GM19328 (cell line): Measurements from ENCODE around the gene PXDN.
"Not testable (repeated sequence)": the region's sequence is repeated elsewhere in the genome, so short reads cannot be mapped to it uniquely, and the experiment has no call there.

Experiments used
- ATAC-seq: cut with Tn5 transposase; IDR thresholded peaks from one replicate; pipeline ENCODE4 v1.9.1; 2021; ENCODE audit warnings: mild to moderate bottlenecking, moderate library complexity; ENCODE audit not compliant: unreplicated experiment

The PXDN gene

DNA sequence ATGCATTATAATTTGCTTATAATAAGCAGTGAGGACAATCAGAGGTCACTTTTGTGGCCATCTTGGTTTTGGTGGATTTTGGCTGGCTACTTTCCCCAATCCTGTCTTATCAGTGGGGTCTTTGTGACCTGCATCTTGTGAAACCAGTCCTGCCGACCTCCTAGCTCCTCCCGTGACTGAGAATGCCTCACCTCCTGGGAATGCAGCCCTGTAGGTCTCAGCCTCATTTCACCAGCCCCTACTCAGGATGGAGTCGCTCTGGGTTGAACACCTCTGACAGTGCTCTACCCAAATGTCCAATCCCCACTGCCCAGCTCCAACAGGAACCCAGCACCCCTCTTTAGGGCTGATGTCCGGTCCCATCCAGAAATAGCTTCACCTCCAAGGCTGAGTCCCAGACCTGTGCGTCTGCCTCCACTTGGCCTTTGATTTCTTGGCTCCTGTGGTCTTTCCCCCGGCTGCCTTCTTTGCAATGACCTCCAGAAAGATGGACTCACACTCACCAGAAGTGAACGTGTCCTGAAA is 31.3 kb upstream of the PXDN start:
- no peak for ATAC-seq

DNA sequence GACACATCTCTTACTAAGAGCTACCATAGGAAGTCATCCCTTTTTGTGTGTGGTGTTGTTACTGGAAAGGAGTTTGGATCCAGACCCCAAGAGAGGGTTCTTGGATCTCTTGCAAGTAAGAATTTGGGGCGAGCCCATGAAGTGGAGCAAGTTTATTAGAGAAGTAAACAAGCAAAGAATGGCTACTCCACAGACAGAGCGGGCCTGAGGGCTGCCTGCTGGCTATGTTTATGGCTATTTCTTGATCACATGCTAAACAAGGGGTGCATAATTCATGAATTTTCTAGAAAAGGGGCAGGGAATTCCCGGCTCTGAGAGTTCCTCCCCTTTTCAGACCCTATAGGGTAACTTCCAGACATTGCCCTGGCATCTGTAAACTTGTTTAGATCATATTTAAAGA is 30.6 kb upstream of the PXDN start:
- no peak for ATAC-seq

DNA sequence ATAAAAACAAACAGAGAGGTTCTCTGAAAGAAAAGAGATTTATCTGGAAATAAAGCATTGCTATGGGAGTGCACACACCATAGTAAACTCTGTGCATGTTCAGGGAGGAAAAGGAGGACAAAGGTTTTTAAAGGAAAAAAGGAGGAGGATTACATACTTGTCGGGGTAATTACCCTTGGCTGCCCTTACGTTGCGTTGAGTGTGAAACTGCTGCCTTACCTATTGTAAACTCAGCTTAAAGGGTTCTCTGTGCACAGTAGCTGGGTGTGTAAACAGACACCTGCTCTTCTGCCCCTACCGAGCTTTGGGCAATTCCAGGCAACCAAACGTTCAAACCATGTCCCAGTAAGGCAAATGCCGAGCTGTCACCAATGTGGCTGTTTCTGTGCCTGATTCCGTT is 29.6 kb upstream of the PXDN start:
- no peak for ATAC-seq

DNA sequence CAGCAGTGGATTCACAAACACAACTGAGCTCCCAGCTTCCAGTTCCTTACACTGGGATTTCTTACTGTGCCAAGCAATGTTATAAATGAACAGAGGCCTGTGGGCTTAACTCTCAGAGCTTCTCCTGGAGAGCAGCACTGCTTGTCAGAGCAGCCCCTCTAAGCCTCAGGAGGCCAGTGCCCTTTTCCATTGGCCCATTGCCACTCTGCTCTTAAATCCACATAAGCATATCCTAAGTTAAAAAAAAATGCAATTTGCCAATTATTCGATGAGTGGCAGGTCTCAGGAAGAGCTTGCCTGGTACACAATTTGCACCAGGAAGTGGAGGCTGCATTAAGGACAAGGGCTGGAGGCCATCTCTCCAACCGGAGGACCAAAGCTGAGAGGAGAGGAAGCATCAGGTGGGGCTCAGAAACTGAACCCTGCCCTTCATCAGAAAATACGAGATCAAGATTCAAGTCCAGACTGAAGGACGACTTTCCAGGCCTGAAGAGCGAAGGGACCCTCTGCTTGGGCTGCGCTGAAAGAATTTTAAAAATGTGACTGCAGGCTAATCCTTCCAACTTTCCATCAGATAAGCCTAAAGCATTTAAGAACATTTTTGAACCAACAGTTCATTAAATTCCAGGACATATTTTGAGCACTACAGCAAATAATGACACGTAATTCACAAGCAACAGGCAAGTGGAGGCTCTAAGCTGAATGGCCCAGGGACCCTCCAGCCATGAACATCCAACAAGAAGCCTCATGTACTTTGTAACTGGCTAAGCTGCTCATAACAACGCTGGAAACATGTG is 28.4 kb upstream of the PXDN start:
- ATAC-seq = no peak

DNA sequence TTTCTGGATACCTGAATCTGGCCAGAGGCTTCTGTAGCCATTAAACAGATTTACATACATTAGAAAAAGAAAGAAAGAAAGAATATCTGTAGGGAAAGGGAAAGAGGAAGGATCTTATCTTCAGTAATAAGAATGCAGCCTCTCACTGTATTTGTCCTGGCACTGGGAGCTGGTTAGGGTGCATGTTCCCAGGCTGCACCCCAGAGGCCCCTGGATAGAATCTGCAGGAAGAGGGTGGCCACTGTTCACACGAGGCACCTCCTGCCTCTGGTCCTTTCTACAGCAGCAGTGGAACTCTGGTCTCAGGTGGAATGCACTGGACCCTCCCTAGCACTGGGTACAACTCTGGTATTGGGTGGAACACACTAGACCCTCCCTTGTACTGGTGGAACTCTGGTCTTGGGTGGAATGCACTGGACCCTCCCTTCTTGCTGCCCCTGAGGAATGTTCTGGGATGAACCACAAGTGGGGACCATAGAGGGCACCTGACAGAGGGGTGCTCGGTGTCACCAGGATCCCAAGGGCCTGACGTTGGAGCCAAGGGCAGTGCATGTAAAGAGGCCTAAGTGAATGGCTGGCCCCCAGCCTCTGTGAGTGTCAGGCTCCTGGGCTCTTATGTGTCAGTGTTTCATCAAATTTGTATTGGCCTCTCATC is 27.4 kb upstream of the PXDN start:
- no peak for ATAC-seq

DNA sequence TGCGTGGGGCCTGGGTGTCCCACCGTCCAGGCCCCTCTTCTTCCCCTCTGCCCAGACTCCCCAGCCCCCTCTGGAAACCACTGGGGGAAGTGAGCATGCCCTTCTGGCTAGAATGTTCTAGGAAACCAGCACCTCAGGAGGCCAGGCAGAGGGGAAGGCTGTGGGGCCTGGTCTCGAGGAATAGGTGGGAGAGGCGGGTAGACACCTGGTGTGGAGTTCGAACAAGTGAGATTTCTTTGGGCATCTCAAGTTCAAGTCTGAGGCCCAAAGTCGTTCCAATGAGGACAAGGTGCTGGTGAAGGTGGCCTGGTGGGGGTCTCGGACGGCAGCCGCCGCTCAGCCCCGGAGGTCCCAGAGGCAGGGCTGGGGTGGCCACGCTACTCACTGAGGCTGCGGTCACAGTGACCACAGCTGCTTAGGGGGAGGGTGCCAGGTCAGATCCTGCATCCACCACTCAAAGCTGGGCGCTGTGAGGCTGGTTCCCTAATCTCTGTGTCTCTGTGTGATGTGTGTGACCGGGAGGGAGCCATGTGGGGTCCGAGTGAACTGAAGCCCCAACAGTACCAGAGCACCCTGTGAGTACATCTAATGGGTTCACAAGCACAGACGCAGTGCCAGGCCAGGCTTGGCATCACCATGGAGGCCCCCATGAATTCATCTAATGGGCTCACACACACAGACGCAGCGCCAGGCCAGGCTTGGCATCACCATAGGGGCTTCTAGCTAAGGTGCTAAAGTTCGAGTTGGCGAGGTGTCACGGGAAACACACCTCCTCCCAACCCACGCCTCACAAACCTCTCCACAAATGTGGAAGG is 26.5 kb upstream of the PXDN start:
- no peak for ATAC-seq

DNA sequence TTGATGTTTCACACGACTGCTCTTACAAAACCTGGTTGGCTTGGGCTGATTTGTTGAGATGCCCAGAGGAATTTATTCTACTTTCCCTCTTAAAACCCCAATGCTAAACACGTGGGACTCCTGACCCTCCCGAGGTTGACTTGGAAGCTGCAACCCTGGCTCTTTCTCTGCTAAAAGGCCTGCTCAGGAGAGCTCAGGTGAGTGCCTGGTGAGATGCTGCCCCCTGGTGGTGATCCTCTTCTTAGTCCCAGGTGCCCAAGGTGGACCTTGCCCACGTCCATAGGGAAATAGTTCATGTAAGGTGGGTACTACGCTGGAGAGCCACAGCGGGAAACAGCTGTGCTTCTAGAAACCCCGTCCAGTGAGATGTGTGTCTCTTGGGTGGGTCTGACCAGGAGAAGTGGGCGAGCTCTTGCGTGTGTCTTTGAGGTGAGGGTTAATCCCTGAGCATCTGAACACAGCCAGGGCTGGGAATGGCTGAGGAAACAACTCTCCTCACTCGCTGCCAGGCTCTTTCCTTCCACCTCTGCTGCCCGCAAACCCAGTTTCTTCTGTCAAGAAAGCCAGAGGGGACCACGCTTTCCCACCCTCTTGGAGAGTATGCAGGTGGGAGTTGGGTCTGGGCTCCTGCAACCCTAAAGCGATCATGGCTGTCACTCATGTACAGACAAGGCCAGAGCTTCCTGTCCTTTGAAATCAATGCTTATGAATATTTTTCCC is 25.5 kb upstream of the PXDN start:
- no peak for ATAC-seq

DNA sequence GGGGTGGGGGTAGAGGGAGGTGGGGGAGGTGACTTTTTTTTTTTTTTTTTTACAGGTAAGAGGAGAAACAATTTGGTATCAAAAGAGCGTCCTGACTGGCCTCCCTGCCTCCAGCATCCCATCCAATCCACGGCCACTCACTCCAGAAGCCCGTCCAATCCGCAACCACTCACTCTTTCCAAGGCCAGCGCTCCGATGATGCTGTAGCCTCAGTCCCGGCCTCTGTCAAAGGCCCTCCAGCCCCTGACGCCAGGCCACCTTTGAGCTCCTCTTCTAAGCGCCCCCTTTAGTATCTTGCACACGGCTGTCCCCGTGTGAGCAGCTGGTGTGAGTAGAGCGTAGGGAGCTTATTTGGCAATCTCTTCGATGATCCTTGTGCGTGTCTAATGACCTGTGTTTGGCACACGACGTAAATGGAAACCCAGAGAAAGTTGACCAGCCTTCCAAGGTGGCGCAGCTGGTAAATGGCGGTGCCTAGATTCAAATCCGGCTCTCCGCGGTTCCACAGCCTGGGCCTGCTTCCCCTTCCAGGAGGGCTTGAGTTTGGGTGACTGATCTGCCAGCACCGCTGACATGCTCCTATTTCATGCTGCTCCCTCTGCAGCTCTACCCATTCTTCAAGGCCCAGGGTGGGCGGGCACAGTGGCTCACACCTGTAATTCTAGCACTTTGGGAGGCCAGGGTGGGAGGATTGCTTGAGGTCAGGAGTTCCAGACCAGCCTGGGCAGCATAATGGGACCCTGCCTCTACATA is 23.8 kb upstream of the PXDN start:
- no peak for ATAC-seq

DNA sequence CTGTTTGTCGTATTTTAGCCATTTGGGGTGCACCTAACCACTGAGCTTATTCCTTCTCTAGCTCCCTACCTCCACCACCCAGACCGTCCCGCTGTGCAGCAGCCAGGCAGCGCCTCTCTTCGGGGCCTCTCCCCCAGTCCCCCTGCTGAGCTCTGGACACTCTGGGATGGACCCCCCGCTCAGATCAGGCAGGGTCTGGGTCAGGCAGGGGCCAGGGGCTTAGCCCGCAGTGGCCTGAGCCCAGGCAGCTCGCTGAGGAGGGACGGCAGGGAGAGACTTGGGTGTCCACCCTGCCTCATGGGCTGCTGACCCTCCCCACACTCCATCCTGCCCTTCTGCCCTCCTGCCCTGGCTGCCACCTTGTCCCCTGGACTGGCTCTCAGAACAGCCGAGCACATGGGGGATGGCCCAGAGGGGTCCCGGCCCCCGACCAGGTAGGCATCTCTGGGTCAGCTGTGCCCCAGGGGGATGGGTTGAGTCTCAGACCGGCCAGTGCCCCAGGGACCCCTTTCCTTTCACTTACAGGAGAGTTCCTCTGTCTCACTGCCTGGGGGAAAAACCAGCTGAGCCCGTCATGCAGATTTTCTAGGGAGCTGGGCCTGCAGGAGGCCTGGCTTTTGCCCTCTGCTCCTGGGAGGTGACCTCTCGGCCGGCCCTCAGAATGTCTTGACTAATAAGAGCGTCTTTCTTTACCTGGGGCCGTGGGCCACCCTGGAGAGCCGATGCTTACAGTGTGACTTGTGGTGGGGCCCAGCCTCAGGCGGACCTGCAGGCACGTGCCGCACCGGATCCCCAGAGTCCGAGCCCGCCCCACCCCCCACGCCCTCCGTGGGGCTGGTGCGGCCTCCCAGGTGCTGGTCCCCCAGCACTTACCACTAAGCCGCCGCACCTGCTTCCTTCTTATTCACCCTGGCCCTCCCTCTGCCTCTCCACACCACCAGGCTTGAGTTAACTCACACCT is 22.8 kb upstream of the PXDN start:
- ATAC-seq = no peak

DNA sequence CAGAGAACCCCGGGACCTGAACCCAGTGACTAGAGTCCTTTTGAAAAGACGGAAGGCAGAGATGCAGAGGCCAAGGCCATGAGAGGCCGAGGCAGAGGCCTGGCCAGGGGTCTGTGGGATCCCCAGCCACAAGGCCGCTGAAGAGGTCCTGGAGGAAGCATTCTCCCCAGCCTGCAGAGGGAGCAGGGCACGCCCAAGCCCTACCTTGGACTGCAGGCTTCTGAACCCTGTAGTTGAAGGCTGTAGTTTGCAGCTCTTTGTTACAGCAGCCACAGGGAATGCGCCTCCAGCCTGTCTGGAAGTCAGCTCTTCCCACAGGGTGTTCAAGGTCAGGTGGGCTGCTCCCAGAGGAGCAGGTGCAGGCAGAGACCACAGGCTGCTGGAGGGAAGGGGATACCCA is 22.1 kb upstream of the PXDN start:
- ATAC-seq = no peak

DNA sequence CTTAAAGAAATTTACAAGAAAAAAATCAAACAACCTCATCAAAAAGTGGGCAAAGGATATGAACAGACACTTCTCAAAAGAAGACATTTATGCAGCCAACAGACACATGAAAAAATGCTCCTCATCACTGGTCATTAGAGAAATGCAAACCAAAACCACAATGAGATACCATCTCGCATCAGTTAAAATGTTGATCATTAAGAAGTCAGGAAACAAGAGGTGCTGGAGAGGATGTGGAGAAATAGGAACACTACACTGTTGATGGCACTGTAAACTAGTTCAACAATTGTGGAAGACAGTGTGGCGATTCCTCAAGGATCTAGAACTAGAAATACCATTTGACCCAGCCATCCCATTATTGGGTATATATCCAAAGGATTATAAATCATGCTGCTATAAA is 20.9 kb upstream of the PXDN start:
- not testable (repeated sequence) for ATAC-seq

DNA sequence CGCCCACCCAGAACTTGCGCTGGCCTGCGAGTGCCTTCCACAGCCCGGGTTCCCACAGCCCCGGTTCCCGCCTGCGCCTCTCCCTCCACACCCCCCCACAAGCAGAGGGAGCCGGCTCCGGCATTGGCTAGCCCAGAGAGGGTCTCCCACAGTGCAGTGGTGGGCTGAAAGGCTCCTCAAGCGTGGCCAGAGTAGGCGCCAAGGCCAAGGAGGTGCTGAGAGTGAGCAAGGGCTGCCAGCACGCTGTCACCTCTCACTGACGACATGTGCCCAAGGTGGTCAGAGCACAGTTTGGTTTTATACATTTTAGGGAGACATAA is 15.3 kb upstream of the PXDN start:
- ATAC-seq = no peak

DNA sequence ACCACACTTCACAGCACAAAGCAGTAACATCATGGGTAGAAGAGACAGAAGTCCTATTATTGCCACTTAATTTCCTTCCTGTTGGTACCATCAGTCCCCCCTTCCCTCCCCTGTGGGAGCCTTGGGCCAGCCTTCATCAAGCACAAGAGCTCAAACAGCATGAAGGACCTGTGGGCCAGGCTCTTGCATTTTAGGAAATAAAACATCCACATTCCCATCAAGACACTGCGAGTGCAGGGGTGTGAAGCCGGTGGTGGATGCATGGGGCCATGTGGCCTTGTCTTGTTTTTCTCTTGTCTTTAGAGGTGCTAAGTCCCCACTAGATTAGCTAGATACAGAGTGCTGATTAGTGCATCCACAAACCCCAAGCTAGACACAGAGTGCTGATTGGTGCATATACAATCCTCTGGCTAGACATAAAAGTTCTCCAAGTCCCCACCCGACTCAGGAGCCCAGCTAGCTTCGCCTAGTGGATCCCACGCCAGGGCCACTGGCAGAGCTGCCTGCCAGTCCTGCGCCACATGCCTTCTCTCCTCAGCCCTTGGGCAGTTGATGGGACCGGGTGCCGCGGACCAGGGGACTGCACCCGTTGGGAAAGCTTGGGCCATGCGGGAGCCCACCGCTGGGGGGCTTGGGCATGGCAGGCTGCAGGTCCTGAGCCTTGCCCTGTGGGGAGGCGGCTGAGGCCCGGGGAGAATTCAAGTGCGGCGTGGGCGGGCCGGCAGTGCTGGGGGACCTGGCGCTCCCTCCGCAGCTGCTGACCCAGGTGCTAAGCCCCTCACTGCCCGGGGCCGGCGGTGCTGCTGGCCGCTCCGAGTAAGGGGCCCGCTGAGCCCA is 14.7 kb upstream of the PXDN start:
- no peak for ATAC-seq

DNA sequence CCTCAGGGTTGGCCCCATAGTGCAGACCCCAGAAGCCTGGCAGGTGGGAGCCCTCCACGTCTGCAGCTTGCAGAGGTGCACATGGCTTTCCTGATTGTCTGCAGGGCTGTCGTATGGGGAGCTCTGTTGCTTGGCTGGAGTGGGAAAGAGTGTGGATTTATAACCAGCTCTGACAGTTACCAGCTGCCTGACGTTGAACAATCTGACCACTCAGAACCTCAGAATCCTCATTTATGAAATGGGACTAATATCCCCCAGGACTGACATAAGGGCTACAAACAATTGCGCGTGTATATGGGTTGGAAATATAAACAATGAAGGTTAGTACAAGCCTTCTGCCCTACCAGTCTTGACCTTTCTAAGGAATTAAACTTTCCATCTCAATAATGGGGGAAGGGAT is 13.9 kb upstream of the PXDN start:
- no peak for ATAC-seq

DNA sequence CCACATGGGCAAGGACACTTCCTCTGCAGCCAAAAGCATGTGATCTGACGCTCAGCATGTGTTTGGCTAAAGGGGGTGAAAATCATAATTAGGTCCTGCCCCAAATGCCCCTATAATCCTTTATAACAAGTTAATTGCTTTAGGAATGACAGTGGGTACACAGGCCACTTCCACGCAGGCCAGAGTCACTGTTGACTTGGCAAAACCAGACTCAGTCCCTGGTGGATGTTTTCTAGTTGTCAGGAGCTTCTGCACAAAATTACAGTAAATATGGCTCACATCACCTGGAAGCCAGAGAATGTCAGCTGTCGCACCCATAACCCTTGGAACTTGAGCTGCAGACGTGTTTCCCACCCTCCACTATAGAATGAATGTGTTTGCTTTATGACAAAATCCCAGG is 13.3 kb upstream of the PXDN start:
- no peak for ATAC-seq

DNA sequence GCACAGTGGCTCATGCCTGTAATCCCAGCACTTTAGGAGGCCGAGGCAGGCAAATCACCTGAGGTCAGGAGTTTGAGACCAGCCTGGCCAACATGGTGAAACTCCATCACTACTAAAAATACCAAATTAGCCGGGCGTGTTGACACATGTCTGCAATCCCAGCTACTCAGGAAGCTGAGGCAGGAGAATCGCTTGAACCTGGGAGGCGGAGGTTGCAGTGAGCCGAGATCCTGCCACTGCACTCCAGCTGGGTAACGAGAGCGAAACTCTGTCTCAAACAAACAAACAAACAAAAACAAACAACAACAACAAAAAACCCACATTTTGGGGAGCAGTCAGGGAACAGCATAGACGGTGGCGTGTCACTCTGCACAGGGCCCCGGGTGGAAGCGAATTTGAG is 12.8 kb upstream of the PXDN start:
- ATAC-seq = not testable (repeated sequence)

DNA sequence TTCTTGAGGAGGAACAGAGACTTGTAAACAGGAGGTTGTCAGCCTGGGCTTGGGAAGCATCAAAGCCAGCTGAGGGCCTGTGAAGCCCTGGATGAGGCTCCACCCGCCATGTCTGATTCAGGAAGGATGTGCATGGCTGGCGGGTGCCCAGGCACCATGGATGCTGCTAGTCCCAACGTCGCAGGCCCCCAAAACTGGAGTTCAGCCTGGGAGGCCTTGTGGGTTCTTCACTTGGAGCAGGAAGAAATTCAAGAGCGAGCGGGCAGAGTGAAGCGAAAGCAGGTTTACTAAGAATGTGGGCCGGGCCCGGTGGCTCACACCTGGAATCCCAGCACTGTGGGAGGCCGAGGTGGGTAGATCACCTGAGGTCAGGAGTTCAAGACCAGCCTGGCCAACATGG is 12.1 kb upstream of the PXDN start:
- no peak for ATAC-seq

DNA sequence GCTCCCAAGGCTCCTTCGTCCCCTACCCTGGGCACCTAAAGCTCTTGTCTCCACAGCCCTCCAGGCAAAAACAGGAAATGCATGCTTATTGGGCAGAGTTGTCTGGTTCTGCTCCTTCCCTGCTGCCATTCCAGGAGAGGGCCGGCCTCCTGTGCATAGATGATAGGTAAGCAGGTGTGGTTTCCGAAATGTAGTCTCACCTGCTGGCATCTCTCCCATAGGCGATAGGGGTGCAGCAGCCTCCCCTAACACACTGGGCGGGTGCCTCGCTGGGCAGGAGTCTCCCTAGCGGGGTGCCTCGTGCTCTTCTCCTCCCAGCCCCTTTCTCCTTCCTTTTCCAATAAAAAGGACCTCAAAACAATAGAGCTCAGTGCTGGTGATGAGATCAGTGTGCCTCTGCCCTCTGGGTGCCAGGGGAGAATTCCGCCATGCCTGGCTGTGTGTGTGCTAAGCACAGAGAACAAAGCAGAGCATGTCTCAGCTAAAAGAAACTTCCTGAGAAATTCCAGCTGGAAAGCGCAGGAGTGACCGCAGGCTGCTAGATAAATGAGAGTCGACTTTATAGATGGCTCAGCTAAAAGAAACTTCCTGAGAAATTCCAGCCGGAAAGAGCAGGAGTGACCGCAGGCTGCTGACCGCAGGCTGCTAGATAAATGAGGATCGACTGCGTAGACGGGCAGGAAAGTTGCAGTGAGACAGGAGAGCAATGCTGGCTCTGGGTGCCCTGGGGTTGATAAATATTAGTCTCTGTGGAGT is 11.3 kb upstream of the PXDN start:
- no peak for ATAC-seq
